IMR-90 (cell line): ENCODE measurements around the gene ZNF599. TPM values are rescaled to one million over a fixed set of nuclear protein-coding genes. Genes with fewer than 3 reads are reported as not detected.
A peak's percentile ranks its signal among the peaks of the same experiment; 100 is the strongest.

Experiments
- ATAC-seq: fragments of 200-7000 bp; cut with Tn5 transposase; 2 replicates; pipeline ENCODE4 v1.9.1; 2020; ENCODE audit warnings: low read depth, mild to moderate bottlenecking, moderate library complexity
- BruUV-seq: library from RNA; stranded (reverse); fragments of 400-500 nt; replicated peaks from 2 replicates; lab custom pipeline; 2021; lab: Mats Ljungman, UMichigan
- CTCF ChIA-PET: fragments of 300-600 bp; formaldehyde crosslinking; extraction: SDS; loops from one replicate; lab custom pipeline; 2021; ENCODE audit warnings: antibody characterized with exemption; lab: Yijun Ruan, JAX
- POLR2A ChIA-PET: fragments of 300-600 bp; sonication (Branson Sonifier 250); formaldehyde crosslinking; loops from one replicate; lab custom pipeline; 2022; ENCODE audit warnings: antibody characterized with exemption; ENCODE audit not compliant: unreplicated experiment; lab: Charles Lee
- DNase-seq: peaks from one replicate; pipeline ENCODE4 v3.0.0; 2013
- H2AFZ ChIP-seq: replicated peaks from 2 replicates; pipeline ENCODE3; 2013; ENCODE audit warnings: low read length, mild to moderate bottlenecking; ENCODE audit not compliant: poor library complexity
- H2AK5ac ChIP-seq: 2 replicates; pipeline ENCODE4 v1.6.1; 2013; ENCODE audit warnings: low read depth, low read length, inconsistent platforms
- H2AK9ac ChIP-seq: replicated peaks from 2 replicates; pipeline ENCODE3; 2013; ENCODE audit warnings: mild to moderate bottlenecking, low read depth, low read length, moderate library complexity; ENCODE audit not compliant: poor library complexity
- H2BK120ac ChIP-seq: 2 replicates; pipeline ENCODE4 v1.6.1; 2013; ENCODE audit warnings: low read depth, low read length, inconsistent platforms
- H2BK15ac ChIP-seq: 3 replicates; pipeline ENCODE4 v1.6.1; 2013; ENCODE audit warnings: low read depth, low read length, inconsistent platforms
- H2BK20ac ChIP-seq: 2 replicates; pipeline ENCODE4 v1.6.1; 2013; ENCODE audit warnings: low read depth, mild to moderate bottlenecking, inconsistent platforms, low read length, moderate library complexity
- H2BK5ac ChIP-seq: 2 replicates; pipeline ENCODE4 v1.6.1; 2013; ENCODE audit warnings: mild to moderate bottlenecking, low read depth, low read length, inconsistent platforms; ENCODE audit not compliant: poor library complexity, severe bottlenecking
- H3K14ac ChIP-seq: replicated peaks from 2 replicates; pipeline ENCODE4 v1.6.1; 2013; ENCODE audit warnings: low read depth, low read length, inconsistent platforms
- H3K18ac ChIP-seq: 2 replicates; pipeline ENCODE4 v1.6.1; 2013; ENCODE audit warnings: low read depth, low read length, control low read depth
- H3K23ac ChIP-seq: 2 replicates; pipeline ENCODE4 v1.6.1; 2013; ENCODE audit warnings: low read depth, low read length, inconsistent platforms
- H3K27ac ChIP-seq: 2 replicates; pipeline ENCODE4 v1.5.1; 2013; ENCODE audit warnings: mild to moderate bottlenecking, control low read depth, low read length; ENCODE audit not compliant: insufficient read depth
- H3K27me3 ChIP-seq: 2 replicates; pipeline ENCODE4 v1.6.1; 2013; ENCODE audit warnings: low read length; ENCODE audit not compliant: control insufficient read depth, insufficient read depth
- H3K36me3 ChIP-seq: 2 replicates; pipeline ENCODE4 v1.6.1; 2013; ENCODE audit warnings: low read length, mixed read lengths; ENCODE audit not compliant: control insufficient read depth, insufficient read depth
- H3K4ac ChIP-seq: 2 replicates; pipeline ENCODE4 v1.6.1; 2013; ENCODE audit warnings: low read depth, low read length, inconsistent platforms
- H3K4me1 ChIP-seq: 2 replicates; pipeline ENCODE4 v1.6.1; 2013; ENCODE audit warnings: low read length, mixed read lengths; ENCODE audit not compliant: control insufficient read depth, insufficient read depth
- H3K4me2 ChIP-seq: 2 replicates; pipeline ENCODE4 v1.6.1; 2013; ENCODE audit warnings: low read depth, mild to moderate bottlenecking, control low read depth, low read length, moderate library complexity
- H3K4me3 ChIP-seq: 2 replicates; pipeline ENCODE4 v1.5.1; 2013; ENCODE audit warnings: low read depth, mild to moderate bottlenecking, control low read depth, low read length, moderate library complexity; ENCODE audit not compliant: insufficient read depth
- H3K56ac ChIP-seq: 2 replicates; pipeline ENCODE4 v1.6.1; 2013; ENCODE audit warnings: low read length, inconsistent platforms; ENCODE audit not compliant: insufficient read depth; ENCODE audit errors: extremely low read depth
- H3K79me1 ChIP-seq, 2 experiments: 2 replicates each; pipeline ENCODE4 v1.6.1; 2013; ENCODE audit warnings: low read length in 2 of 2, inconsistent platforms in 1 of 2, low read depth in 1 of 2
- H3K9ac ChIP-seq: 2 replicates; pipeline ENCODE4 v1.6.1; 2013; ENCODE audit warnings: low read depth, low read length, control low read depth
- H3K9me1 ChIP-seq: 2 replicates; pipeline ENCODE4 v1.6.1; 2013; ENCODE audit warnings: low read length, inconsistent platforms; ENCODE audit not compliant: insufficient read depth
- H3K9me3 ChIP-seq: 2 replicates; pipeline ENCODE4 v1.6.1; 2013; ENCODE audit warnings: low read length; ENCODE audit not compliant: control insufficient read depth, insufficient read depth
- H4K20me1 ChIP-seq: 2 replicates; pipeline ENCODE4 v1.6.1; 2013; ENCODE audit warnings: low read length, inconsistent platforms; ENCODE audit not compliant: insufficient read depth
- H4K5ac ChIP-seq: 2 replicates; pipeline ENCODE4 v1.6.1; 2013; ENCODE audit warnings: mild to moderate bottlenecking, low read depth, low read length, control low read depth
- H4K8ac ChIP-seq, 2 experiments: 2 replicates each; pipeline ENCODE4 v1.6.1; 2013; ENCODE audit warnings: low read depth in 2 of 2, low read length in 2 of 2, control low read depth in 1 of 2, inconsistent platforms in 1 of 2
- H4K91ac ChIP-seq: 2 replicates; pipeline ENCODE4 v1.6.1; 2013; ENCODE audit warnings: low read depth, low read length, inconsistent platforms; ENCODE audit not compliant: insufficient read depth
- CEBPB ChIP-seq: IDR thresholded peaks from 2 replicates; pipeline ENCODE4 v1.6.1; 2012; ENCODE audit warnings: low read depth, low read length, improper control_type of control experiment
- CHD1 ChIP-seq: IDR thresholded peaks from 2 replicates; pipeline ENCODE4 v1.6.1; 2012; ENCODE audit warnings: low read depth, low read length, improper control_type of control experiment
- MAFK ChIP-seq: IDR thresholded peaks from 2 replicates; pipeline ENCODE4 v1.6.1; 2012; ENCODE audit warnings: low read depth, low read length, improper control_type of control experiment
- MAZ ChIP-seq: IDR thresholded peaks from 2 replicates; pipeline ENCODE4 v1.6.1; 2012; ENCODE audit warnings: low read depth, mild to moderate bottlenecking, low read length, improper control_type of control experiment, moderate library complexity, borderline replicate concordance
- NFE2L2 ChIP-seq: fragments of 150-350 bp; IDR thresholded peaks from 2 replicates; pipeline ENCODE4 v1.6.1; 2016; ENCODE audit warnings: low read depth, mild to moderate bottlenecking, low read length
- POLR2A ChIP-seq: IDR thresholded peaks from 2 replicates; pipeline ENCODE4 v1.6.1; 2012; ENCODE audit warnings: mild to moderate bottlenecking, low read depth, low read length
- RFX5 ChIP-seq: IDR thresholded peaks from 2 replicates; pipeline ENCODE4 v1.8.0; 2012; ENCODE audit warnings: low read depth, mild to moderate bottlenecking, low read length, moderate library complexity
- WGBS, 2 experiments: methylation state at CpG; one replicate each; pipeline versions ENCODE4 v1.1.5 to v1.1.7; 2013; ENCODE audit warnings: missing lambda C conversion rate in 2 of 2; ENCODE audit not compliant: insufficient read length in 1 of 2; ENCODE audit errors: extremely low coverage in 2 of 2; 5-methylcytosine and 5-hydroxymethylcytosine counted together
- dilution Hi-C: fragments of 300-500 bp; cut with HindIII; formaldehyde crosslinking; loops from one replicate; pipeline ENCODE4 v1.14.3; 2018; ENCODE audit warnings: low sequenced_read_pairs; ENCODE audit not compliant: unreplicated experiment
- in situ Hi-C: fragments of 300-500 bp; cut with MboI; formaldehyde crosslinking; loops from 3 replicates; pipeline ENCODE4 v1.14.3; 2019; ENCODE audit warnings: low sequenced_read_pairs, inconsistent platforms, mixed read lengths
- intact Hi-C: fragments of 100-400 bp; cut with micrococcal nuclease; formaldehyde crosslinking; loops from 2 replicates; pipeline ENCODE4 v1.10.0; 2022
- polyA plus RNA-seq, 3 experiments: library from polyadenylated mRNA; depleted of rRNA; stranded (reverse); fragments of >200 nt; gene quantifications; 2 replicates each; pipeline ENCODE4 v1.2.3, GENCODE V29; 2012; ENCODE audit warnings: low replicate concordance in 1 of 3
- total RNA-seq: library from RNA; depleted of rRNA; stranded (reverse); fragments of >200 nt; gene quantifications from 2 replicates; pipeline ENCODE4 v1.2.3, GENCODE V29; 2012
- TF ChIP-seq, protein P1 (sequence below): conservative IDR thresholded peaks from 2 replicates; pipeline ENCODE4 v1.5.1; 2012; ENCODE audit warnings: mild to moderate bottlenecking, low read depth, low read length, improper control_type of control experiment

ZNF599 gene
- total and polyA plus RNA-seq, 2 of the 4 experiments (the other 2 are of a cell fraction) = 3.4 to 5.9 TPM

DNA sequence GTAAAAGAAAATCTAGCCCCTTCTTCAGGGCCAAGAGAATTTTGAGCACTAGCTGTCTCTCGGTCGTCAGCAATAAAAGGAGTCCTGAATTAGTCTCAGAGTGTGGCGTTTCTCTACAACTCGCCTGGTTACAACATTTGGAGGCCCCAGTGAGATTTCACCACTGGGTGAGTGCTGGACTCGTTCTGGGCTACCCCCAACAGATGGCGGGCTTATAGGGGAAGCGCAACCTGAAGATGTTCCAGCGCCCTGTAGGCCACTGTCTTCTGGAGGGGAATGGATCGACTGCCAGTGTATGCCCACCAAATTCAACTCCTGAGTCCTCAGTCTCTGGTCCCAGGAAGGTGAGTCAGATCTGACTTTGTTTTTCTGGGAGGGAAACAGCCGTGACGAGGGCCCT lies 50.7 kb downstream of the ZNF599 start:
- Histone ChIP-seq H2BK15ac (no peak overlapping the region), H3K18ac (no peak overlapping the region), H3K56ac (no peak overlapping the region), H3K9me3 (no peaks in the 10 kb centered on the region), H3K4me2 (no peak overlapping the region), H2AFZ (peak overlapping the region; percentile 33), H2BK120ac (no peak overlapping the region), H3K9ac (no peak overlapping the region), H2AK5ac (no peak overlapping the region), H4K8ac (no peak overlapping the region), H2AK9ac (no peak overlapping the region), H2BK5ac (no peak overlapping the region), H3K4me1 (no peaks in the 10 kb centered on the region), H3K79me1 (no peaks in the 10 kb centered on the region), H4K5ac (no peak overlapping the region), H3K23ac (no peak overlapping the region), H3K27ac (no peak overlapping the region), H4K91ac (no peak overlapping the region), H3K14ac (no peak overlapping the region), H4K20me1 (no peaks in the 10 kb centered on the region), H2BK20ac (no peak overlapping the region), H3K27me3 (peaks cover 5% of the 10 kb centered on the region), H3K4me3 (no peak overlapping the region), H3K4ac (no peak overlapping the region), H3K9me1 (no peaks in the 10 kb centered on the region), H3K36me3 (no peaks in the 10 kb centered on the region)
- intact Hi-C loops (no loop called here), dilution Hi-C loops (no loop called here), in situ Hi-C loops (loop anchor here (25.0 kb wide), 1 partner anchor 585 kb away; no protein-coding TSS in a partner anchor)
- ChIA-PET CTCF (no interaction called here), POLR2A (interaction anchor here (0.6 kb wide), 1 partner anchor 203 kb away, joined by 3 read pairs; no protein-coding TSS in a partner anchor)
- DNase-seq (no peak), ATAC-seq (no peak)
- TF ChIP-seq MAZ (no peak), NFE2L2 (no peak), RFX5 (no peak), MAFK (no peak), CHD1 (no peak), CEBPB (no peak), POLR2A (no peak)
- TF ChIP-seq, protein P1, sequence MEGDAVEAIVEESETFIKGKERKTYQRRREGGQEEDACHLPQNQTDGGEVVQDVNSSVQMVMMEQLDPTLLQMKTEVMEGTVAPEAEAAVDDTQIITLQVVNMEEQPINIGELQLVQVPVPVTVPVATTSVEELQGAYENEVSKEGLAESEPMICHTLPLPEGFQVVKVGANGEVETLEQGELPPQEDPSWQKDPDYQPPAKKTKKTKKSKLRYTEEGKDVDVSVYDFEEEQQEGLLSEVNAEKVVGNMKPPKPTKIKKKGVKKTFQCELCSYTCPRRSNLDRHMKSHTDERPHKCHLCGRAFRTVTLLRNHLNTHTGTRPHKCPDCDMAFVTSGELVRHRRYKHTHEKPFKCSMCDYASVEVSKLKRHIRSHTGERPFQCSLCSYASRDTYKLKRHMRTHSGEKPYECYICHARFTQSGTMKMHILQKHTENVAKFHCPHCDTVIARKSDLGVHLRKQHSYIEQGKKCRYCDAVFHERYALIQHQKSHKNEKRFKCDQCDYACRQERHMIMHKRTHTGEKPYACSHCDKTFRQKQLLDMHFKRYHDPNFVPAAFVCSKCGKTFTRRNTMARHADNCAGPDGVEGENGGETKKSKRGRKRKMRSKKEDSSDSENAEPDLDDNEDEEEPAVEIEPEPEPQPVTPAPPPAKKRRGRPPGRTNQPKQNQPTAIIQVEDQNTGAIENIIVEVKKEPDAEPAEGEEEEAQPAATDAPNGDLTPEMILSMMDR = no peak
- BruUV-seq = no TSS peak
- WGBS, 2 experiments = 30% methylated on average over 4 of the region's 11 CpGs; no CpG with 5 or more reads in 1 of the 2 experiments
